HG03432 (cell line): ENCODE measurements around the gene CFB.
"Not testable (repeated sequence)": the region's sequence is repeated elsewhere in the genome, so short reads cannot be mapped to it uniquely, and the experiment has no call there.

Experiments used
- ATAC-seq: cut with Tn5 transposase; IDR thresholded peaks from one replicate; pipeline ENCODE4 v1.9.1; 2021; ENCODE audit warnings: mild to moderate bottlenecking, moderate library complexity; ENCODE audit not compliant: unreplicated experiment

The CFB gene

DNA sequence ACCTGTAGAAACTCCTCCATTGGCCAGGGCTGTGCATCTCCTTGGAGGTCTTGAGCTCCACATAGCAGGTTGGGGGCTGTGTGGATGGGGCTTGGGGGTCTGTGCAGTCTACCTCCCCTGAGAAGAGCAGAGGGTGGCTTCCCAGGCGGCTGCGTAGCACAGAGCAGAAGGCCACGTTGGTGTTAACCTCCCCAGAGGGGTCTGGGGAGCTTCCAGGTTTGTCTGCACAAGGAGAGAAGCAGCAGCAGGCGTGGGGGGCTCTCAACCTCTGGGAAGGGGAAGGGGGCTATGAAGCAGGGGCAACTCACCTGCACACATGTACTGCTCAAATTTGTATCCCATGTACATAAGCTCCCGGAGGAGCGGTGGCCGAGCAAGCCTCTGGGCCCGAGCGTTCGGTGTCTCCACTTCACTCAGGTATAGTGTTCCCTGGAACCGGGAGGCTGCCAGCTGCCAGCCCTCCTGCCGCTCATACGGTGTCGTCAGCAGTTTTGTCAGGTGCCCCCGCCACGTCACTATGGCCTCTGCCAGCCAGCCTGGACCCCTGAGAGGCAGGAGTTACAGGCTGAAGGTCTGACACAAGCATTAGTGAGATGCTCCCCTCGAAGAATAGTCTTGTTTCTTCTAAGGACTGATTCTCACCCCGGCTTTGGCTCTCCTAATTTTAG is 24.8 kb downstream of the CFB start:
- ATAC-seq: no peak

- no peak for ATAC-seq
These were observed 25.5 kb downstream of the CFB start for GRCh38 chr6:31971279-31971992.

GRCh38 chr6:31971993-31972708 is 26.3 kb downstream of the CFB start, which contains the start of gene DXO:
TSS of gene DXO (minus strand) at chr6:31972138. CDS start at chr6:31971675, 463 bp downstream.
- peak; percentile 84 for ATAC-seq

DNA sequence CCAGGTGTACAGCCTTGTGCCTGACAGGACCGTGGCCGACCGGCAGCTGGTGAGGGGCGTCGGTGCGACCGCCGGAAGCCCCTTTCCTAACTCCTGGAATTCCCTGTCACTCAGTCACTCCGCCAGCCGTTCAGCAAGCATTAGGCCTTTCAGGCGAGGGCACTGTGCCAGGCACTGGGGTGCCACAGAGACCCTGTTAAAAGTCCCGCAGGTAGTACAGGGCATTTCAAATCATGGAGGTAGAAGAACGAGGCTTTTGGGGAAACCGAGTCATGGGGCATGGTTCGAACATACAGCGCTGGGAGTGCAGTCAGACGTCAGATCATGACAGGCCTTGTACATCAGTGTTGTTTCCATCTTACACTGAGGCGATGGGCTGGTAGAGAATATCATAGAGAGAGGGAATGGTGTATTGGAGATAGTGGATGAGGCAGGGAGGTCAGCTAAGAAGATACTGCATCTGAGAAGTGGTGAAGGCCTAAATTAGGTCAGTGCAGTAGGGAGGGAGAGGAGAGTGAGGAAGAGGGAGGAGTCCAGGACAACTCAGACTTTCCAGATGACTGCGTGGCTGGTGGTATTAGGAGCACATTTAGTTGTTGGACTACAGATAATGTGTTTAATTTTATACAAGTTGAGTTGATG is 26.9 kb downstream of the CFB start:
- no peak for ATAC-seq

DNA sequence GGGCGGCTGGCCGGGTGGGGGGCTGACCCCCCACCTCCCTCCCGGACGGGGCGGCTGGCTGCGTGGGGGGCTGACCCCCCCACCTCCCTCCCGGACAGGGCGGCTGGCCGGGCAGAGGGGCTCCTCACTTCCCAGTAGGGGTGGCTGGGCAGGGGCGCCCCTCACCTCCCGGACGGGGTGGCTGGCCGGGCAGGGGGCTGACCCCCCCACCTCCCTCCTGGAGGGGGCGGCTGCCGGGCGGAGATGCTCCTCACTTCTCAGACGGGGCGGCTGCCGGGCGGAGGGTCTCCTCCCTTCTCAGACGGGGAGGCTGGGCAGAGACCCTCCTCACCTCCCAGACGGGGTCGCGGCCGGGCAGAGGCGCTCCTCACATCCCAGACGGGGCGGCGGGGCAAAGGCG is 30.2 kb downstream of the CFB start:
- ATAC-seq: not testable (repeated sequence)

DNA sequence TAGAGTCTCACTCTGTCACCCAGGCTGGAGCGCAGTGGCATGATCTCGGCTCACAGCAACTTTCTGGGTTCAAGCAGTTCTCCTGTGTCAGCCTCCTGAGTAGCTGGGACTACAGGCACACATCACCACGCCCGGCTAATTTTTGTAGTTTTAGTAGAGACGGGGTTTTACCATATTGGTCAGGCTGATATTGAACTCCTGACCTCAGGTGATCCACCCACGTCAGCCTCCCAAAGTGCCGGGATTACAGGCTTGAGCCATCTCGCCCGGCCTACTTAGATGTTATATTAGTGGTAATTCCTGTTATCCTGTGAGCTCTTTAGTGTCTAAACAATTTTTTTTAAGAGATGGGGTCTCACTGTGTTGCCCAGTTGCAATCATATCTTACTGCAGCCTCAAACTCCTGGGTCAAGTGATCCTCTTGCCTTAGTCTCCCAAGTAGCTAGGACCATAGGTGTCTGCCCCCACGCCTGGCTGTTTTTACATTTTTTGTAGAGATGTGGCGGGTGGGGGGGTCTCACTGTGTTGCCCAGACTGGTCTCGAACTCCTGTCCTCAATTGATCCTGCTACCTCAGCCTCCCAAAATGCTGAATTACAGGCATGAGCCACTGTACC is 32.0 kb downstream of the CFB start:
- no peak for ATAC-seq

GRCh38 chr6:31978831-31979230 is 32.9 kb downstream of the CFB start:
- ATAC-seq: no peak

DNA sequence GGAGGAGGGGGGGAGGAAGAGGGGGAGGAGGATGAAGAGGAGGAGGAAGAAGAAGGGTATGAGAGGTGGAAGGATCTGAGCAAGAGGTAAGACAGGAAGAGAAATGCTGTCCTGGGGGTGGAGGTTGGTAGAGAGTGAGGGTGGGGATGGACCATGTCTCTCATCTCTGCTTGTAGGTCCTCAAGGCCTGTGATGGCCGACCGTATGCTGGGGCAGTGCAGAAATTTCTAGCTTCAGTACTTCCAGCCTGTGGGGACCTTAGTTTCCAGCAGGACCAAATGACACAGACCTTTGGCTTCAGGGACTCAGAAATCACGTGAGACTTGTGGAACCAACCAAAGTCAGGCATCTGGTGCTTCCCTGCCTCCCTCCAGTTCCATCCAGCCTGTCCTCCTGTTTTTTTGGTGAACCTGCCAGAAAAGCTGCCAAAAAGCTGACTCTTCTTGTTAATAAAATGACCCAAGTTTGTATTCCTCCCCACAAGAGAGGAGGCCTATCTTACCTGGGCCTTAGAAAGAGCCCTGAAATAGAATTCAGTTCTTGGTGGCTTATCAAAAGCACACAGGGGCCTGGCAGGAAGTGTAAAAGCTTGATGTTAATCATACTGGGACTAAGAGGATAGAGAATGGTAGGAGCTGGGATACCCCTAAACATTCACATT is 33.5 kb downstream of the CFB start:
- ATAC-seq: no peak

- ATAC-seq: not testable (repeated sequence)
These were observed 34.4 kb downstream of the CFB start for GRCh38 chr6:31980195-31980876.

DNA sequence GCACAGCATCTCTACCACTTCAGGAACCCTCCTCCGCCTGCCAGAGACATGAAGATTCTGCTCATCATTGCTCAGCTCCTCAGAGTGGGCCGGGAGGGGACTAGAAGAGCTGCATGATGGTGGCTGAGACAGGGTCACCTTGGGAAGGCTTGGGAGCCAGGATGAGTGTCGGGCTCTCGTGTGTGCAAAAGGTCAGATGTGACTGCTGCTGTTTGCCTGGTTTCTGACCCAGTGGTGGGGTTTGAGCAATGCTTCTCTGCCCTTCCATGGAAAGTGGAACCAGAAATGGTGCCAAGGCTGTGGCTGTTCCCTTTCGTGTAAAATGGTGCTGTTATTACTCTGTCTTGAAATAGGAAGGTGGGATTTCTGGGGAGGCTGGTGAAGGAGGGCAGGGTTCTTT is 35.1 kb downstream of the CFB start:
- ATAC-seq: not testable (repeated sequence)

GRCh38 chr6:31981744-31982143 is 35.8 kb downstream of the CFB start, which contains the start of gene C4A:
TSS of gene C4A (plus strand) at chr6:31982057. CDS start at chr6:31982108, 51 bp downstream.
- ATAC-seq: not testable (repeated sequence)

DNA sequence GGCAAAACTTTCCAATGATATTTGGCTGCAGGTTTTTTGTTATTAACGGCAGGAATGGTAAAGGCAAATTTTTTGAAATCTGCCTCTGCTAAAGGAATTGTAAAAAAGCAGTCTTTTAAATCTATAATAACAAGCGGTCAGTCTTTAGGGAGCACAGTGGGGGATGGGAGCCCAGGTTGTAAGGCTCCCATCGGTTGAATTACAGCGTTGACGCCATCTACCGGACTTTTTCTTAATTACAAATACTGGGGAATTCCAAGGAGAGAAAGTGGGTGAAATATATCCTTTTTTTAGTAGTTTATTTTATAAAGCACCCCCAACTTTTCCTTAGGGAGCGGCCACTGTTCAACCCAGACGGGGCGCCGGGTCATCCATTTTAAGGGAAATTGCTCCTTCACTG is 43.5 kb downstream of the CFB start:
- not testable (repeated sequence) for ATAC-seq

DNA sequence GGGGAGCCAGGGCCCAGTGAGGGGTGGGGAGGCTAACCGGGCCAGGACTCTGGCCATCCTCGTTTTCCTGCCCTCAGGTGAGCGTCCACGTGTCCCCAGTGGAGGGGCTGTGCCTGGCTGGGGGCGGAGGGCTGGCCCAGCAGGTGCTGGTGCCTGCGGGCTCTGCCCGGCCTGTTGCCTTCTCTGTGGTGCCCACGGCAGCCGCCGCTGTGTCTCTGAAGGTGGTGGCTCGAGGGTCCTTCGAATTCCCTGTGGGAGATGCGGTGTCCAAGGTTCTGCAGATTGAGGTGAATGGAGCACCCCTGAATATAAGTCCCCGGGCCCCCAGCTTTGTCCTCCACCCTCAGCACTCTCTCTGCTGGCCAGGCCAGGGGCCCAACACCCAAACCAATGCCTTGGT is 48.5 kb downstream of the CFB start:
- not testable (repeated sequence) for ATAC-seq

- not testable (repeated sequence) for ATAC-seq
These were observed 50.5 kb downstream of the CFB start for GRCh38 chr6:31996385-31996784.
